Type B pancreatic cell (in vitro differentiated cells): ENCODE measurements around the gene NHSL1. TPM values are rescaled to one million over a fixed set of nuclear protein-coding genes. Genes with fewer than 3 reads are reported as not detected.

Experiments
- DNase-seq: peaks from one replicate; pipeline ENCODE4 v3.0.0; 2021; ENCODE audit warnings: mixed read lengths; ENCODE audit not compliant: unreplicated experiment; ENCODE audit errors: extremely low spot score
- H3K27ac Mint-ChIP-seq: 2 replicates; pipeline ENCODE4 v1.8.0; 2021; ENCODE audit warnings: mild to moderate bottlenecking, mixed read lengths
- H3K27me3 Mint-ChIP-seq: 2 replicates; pipeline ENCODE4 v1.8.0; 2021; ENCODE audit warnings: mixed read lengths
- H3K36me3 Mint-ChIP-seq: 2 replicates; pipeline ENCODE4 v1.8.0; 2021; ENCODE audit warnings: mixed read lengths
- H3K4me1 Mint-ChIP-seq: one replicate; pipeline ENCODE4 v1.8.0; 2021; ENCODE audit warnings: mixed read lengths; ENCODE audit not compliant: unreplicated experiment
- H3K4me3 Mint-ChIP-seq: 2 replicates; pipeline ENCODE4 v1.8.0; 2021; ENCODE audit warnings: mild to moderate bottlenecking, mixed read lengths
- H3K9me3 Mint-ChIP-seq: 2 replicates; pipeline ENCODE4 v1.8.0; 2021; ENCODE audit warnings: mixed read lengths
- microRNA-seq: library from miRNA; unstranded; fragments of <30 nt; microRNA quantifications from one replicate; pipeline ENCODE4, GENCODE V29; 2020
- total RNA-seq: library from RNA; stranded (reverse); gene quantifications from 2 replicates; pipeline ENCODE4 v1.2.1, GENCODE V29; 2021; ENCODE audit warnings: low replicate concordance
- TF ChIP-seq, protein P1 (sequence below): fragments of 200-600 bp; sonication (generic); conservative IDR thresholded peaks from 2 replicates; pipeline ENCODE4 v1.5.0; 2021; ENCODE audit warnings: antibody characterized with exemption, mild to moderate bottlenecking

Gene NHSL1
- total RNA-seq, 1 donor from 2014 or later, result 29.7 TPM

DNA sequence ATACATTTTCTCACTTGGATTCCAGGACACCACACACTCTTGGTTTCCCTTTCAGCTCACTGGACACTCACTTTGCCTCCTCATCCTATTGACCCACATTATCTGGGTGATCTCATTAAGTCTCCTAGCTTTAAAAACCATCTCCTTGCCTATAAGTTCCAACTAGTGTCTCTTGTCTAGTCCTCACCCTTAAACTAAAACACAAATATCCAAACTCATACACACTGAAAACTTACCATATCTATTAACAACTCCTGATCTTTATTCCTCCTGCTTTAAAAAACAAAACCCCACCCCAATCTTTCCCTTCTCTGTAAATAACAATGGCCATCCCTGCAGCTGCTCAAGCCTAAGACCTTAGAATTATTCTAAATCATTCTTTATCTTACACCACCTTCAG is 125.1 kb downstream of the NHSL1 start:
- no peaks in the 10 kb centered on the region for H3K27me3 Mint-ChIP-seq
- H3K4me3 Mint-ChIP-seq, result no peak overlapping the region
- TF ChIP-seq, protein P1, sequence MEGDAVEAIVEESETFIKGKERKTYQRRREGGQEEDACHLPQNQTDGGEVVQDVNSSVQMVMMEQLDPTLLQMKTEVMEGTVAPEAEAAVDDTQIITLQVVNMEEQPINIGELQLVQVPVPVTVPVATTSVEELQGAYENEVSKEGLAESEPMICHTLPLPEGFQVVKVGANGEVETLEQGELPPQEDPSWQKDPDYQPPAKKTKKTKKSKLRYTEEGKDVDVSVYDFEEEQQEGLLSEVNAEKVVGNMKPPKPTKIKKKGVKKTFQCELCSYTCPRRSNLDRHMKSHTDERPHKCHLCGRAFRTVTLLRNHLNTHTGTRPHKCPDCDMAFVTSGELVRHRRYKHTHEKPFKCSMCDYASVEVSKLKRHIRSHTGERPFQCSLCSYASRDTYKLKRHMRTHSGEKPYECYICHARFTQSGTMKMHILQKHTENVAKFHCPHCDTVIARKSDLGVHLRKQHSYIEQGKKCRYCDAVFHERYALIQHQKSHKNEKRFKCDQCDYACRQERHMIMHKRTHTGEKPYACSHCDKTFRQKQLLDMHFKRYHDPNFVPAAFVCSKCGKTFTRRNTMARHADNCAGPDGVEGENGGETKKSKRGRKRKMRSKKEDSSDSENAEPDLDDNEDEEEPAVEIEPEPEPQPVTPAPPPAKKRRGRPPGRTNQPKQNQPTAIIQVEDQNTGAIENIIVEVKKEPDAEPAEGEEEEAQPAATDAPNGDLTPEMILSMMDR, result no peak
- DNase-seq, result no peak
- H3K36me3 Mint-ChIP-seq, result no peaks in the 10 kb centered on the region
- H3K27ac Mint-ChIP-seq, result no peak overlapping the region
- H3K4me1 Mint-ChIP-seq, result peaks cover 14% of the 10 kb centered on the region
- no peaks in the 10 kb centered on the region for H3K9me3 Mint-ChIP-seq

GRCh38 chr6:138372711-138373463 is 126.4 kb downstream of the NHSL1 start:
- TF ChIP-seq, protein P1, result peak; percentile 49
- DNase-seq, result no peak
- Mint-ChIP-seq H3K4me1 (peaks cover 14% of the 10 kb centered on the region), H3K27me3 (no peaks in the 10 kb centered on the region), H3K36me3 (no peaks in the 10 kb centered on the region), H3K27ac (no peak overlapping the region), H3K9me3 (no peaks in the 10 kb centered on the region), H3K4me3 (no peak overlapping the region)

Small RNAs within 50 kb of the gene (microRNA-seq; reads per million reads assigned to microRNA genes)
- gene MIR3145, result 11.8 reads per million, percentile 35 among the genes with 10 or more reads in this experiment

Other genes starting within 250 kb of the NHSL1 start
- not detected in 2 replicates for gene SMIM28, start 121.6 kb downstream of the NHSL1 start, total RNA-seq
- 68.9 and 112 TPM in 2 replicates for gene HEBP2, start 95.3 kb downstream of the NHSL1 start, total RNA-seq